Ishikawa (cell line): ENCODE results near the gene NPFFR1.

Experiments
- CEBPB ChIP-seq: IDR thresholded peaks from 2 replicates; pipeline ENCODE4 v1.6.1; 2012
- CREB1 ChIP-seq: IDR thresholded peaks from 2 replicates; pipeline ENCODE4 v1.6.1; 2012; ENCODE audit warnings: low read depth
- EGR1 ChIP-seq: IDR thresholded peaks from 2 replicates; pipeline ENCODE4 v1.6.1; 2012
- EP300 ChIP-seq: IDR thresholded peaks from 2 replicates; pipeline ENCODE4 v1.6.1; 2012; ENCODE audit warnings: borderline replicate concordance
- FOXM1 ChIP-seq: IDR thresholded peaks from 2 replicates; pipeline ENCODE4 v1.6.1; 2012; ENCODE audit warnings: low read depth, borderline replicate concordance
- MAX ChIP-seq: IDR thresholded peaks from 2 replicates; pipeline ENCODE4 v1.6.1; 2012
- NFIC ChIP-seq: IDR thresholded peaks from 2 replicates; pipeline ENCODE4 v1.6.1; 2012
- RAD21 ChIP-seq: IDR thresholded peaks from 2 replicates; pipeline ENCODE4 v1.6.1; 2012; ENCODE audit warnings: low read depth
- REST ChIP-seq: IDR thresholded peaks from 2 replicates; pipeline ENCODE4 v1.6.1; 2012; ENCODE audit warnings: low read depth, mild to moderate bottlenecking
- TAF1 ChIP-seq: IDR thresholded peaks from 2 replicates; pipeline ENCODE4 v1.6.1; 2012; ENCODE audit warnings: low read depth, mild to moderate bottlenecking
- TCF12 ChIP-seq: IDR thresholded peaks from 2 replicates; pipeline ENCODE4 v1.6.1; 2012; ENCODE audit warnings: low read depth
- TEAD4 ChIP-seq: IDR thresholded peaks from 2 replicates; pipeline ENCODE4 v1.6.1; 2012
- USF1 ChIP-seq: IDR thresholded peaks from 2 replicates; pipeline ENCODE4 v1.6.1; 2012
- YY1 ChIP-seq: IDR thresholded peaks from 2 replicates; pipeline ENCODE4 v1.6.1; 2012; ENCODE audit warnings: low read depth
- ZBTB7A ChIP-seq: IDR thresholded peaks from 2 replicates; pipeline ENCODE4 v1.6.1; 2012; ENCODE audit warnings: low read depth

NPFFR1 gene

GRCh38 chr10:70295926-70296325 is 12.1 kb upstream of the NPFFR1 start:
- TF ChIP-seq CEBPB: no peak
- TF ChIP-seq EP300: no peak
- TF ChIP-seq USF1: no peak
- no peak for TF ChIP-seq MAX
- no peak for TF ChIP-seq YY1
- TF ChIP-seq REST: no peak
- TF ChIP-seq TEAD4: no peak
- TF ChIP-seq FOXM1: no peak
- TF ChIP-seq TAF1: no peak
- TF ChIP-seq CREB1: no peak
- no peak for TF ChIP-seq RAD21
- no peak for TF ChIP-seq EGR1
- TF ChIP-seq NFIC: no peak
- no peak for TF ChIP-seq TCF12
- no peak for TF ChIP-seq ZBTB7A

- TF ChIP-seq CEBPB: no peak
- no peak for TF ChIP-seq EGR1
- TF ChIP-seq ZBTB7A: no peak
- TF ChIP-seq FOXM1: no peak
- TF ChIP-seq NFIC: peak; percentile 76
Measured at GRCh38 chr10:70295321-70295720, 11.5 kb upstream of the NPFFR1 start.

GRCh38 chr10:70293169-70293843 is 9.5 kb upstream of the NPFFR1 start:
- TF ChIP-seq ZBTB7A (no peak), MAX (no peak), RAD21 (no peak), TEAD4 (no peak), EGR1 (no peak), TCF12 (no peak), USF1 (no peak), EP300 (no peak), REST (no peak), FOXM1 (no peak), CREB1 (no peak), YY1 (no peak), TAF1 (no peak), CEBPB (no peak), NFIC (no peak)

- TF ChIP-seq NFIC (no peak), EGR1 (no peak), USF1 (no peak), REST (no peak), ZBTB7A (no peak), FOXM1 (no peak), TAF1 (no peak), CREB1 (no peak), CEBPB (no peak), TCF12 (no peak), YY1 (no peak), MAX (no peak), RAD21 (no peak), EP300 (no peak), TEAD4 (no peak)
Measured at GRCh38 chr10:70292004-70292403, 8.2 kb upstream of the NPFFR1 start.
